Lower leg skin (tissue), 3 donors: Measurements from ENCODE around the gene EFCAB6.

ENCODE experiments used
- CTCF ChIP-seq, 3 donors: fragments of 450-650 bp; IDR thresholded peaks; one replicate each; pipeline ENCODE4 v1.5.1; 2016; ENCODE audit warnings: antibody characterized with exemption in 3 of 3, mild to moderate bottlenecking in 3 of 3, moderate library complexity in 2 of 3
- POLR2A ChIP-seq, 2 donors: fragments of 450-650 bp; IDR thresholded peaks; one replicate each; pipeline ENCODE4 v1.6.1; 2016 to 2017; ENCODE audit warnings: antibody characterized with exemption in 2 of 2, mild to moderate bottlenecking in 1 of 2, moderate library complexity in 1 of 2

DNA sequence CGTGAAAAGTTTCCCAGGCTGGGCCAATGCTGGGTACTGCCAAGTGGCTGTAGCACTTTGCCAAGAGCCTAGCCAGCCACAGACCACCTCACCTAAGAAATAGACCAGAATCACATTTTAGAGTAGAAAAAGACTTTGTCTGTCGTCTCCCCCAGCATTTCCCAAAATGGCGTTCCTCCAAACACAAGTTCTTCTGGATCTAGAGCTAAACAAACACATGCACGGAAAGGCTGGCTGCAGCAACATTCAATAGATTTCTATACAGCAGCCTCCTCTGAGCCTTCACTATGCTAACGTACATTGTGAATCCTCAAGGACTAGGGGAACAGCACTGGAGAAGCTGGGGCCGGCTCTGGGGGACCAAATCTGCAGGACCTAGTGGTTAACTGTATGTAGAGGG is 65.0 kb downstream of the EFCAB6 start:
- TF ChIP-seq CTCF (IDR thresholded peaks at IDR 0.05), result no peak
- TF ChIP-seq POLR2A (IDR thresholded peaks at IDR 0.05), result no peak
